Bronchial epithelial cell (primary cell): ENCODE data around the gene IGF1R. TPM values are rescaled to one million over a fixed set of nuclear protein-coding genes. Genes with fewer than 3 reads are reported as not detected.

Experiments used
- DNase-seq: peaks from one replicate; pipeline ENCODE4 v3.0.0-alpha.2; 2010; ENCODE audit warnings: low read depth
- FAIRE-seq: peaks from 2 replicates; lab custom pipeline; 2011; peaks lifted over from hg19 to GRCh38; lab: Jason Lieb, UNC
- H3K27me3 ChIP-seq: 2 replicates; pipeline ENCODE4 v1.5.1; 2011; ENCODE audit warnings: low read length; ENCODE audit not compliant: control insufficient read depth, insufficient read depth
- H3K36me3 ChIP-seq: 2 replicates; pipeline ENCODE4 v1.5.1; 2011; ENCODE audit warnings: low read length; ENCODE audit not compliant: control insufficient read depth, insufficient read depth
- H3K4me3 ChIP-seq: 2 replicates; pipeline ENCODE4 v1.5.1; 2011; ENCODE audit warnings: mild to moderate bottlenecking, low read depth, low read length, control low read depth
- total RNA-seq: library from RNA; depleted of rRNA; stranded (reverse); fragments of >200 nt; gene quantifications from 2 replicates; pipeline ENCODE4 v1.2.1, GENCODE V29; 2014
- TF ChIP-seq, protein P1 (sequence below): IDR thresholded peaks from 2 replicates; pipeline ENCODE4 v1.5.1; 2011; ENCODE audit warnings: mild to moderate bottlenecking, moderate library complexity, low read length, control low read depth, inconsistent platforms; ENCODE audit not compliant: insufficient read depth, severe bottlenecking

Gene IGF1R
- total RNA-seq, 1 donor from 2014 or later: 39.5 TPM

DNA sequence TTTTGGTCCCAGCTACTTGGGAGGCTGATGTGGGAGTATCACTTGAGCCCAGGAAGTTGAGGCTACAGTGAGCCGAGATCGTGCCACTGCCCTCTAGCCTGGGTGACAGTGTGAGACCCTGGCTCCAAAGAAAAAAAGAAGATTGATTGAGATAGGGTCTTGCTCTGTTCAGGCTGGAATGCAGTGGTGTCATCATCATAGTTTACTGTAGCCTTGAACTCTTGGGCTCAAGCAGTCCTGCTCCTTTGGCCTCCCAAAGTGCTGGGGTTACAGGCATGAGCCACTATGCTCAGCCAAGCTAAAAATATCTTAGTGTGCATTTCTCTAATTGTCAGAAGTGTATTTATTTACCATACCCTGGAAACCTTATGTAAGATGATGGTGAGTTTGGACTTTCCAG is 43.9 kb downstream of the IGF1R start:
- Histone ChIP-seq H3K27me3 (no peaks in the 10 kb centered on the region), H3K36me3 (no peaks in the 10 kb centered on the region), H3K4me3 (no peak overlapping the region)
- no peak for DNase-seq
- FAIRE-seq: no peak
- TF ChIP-seq, protein P1, sequence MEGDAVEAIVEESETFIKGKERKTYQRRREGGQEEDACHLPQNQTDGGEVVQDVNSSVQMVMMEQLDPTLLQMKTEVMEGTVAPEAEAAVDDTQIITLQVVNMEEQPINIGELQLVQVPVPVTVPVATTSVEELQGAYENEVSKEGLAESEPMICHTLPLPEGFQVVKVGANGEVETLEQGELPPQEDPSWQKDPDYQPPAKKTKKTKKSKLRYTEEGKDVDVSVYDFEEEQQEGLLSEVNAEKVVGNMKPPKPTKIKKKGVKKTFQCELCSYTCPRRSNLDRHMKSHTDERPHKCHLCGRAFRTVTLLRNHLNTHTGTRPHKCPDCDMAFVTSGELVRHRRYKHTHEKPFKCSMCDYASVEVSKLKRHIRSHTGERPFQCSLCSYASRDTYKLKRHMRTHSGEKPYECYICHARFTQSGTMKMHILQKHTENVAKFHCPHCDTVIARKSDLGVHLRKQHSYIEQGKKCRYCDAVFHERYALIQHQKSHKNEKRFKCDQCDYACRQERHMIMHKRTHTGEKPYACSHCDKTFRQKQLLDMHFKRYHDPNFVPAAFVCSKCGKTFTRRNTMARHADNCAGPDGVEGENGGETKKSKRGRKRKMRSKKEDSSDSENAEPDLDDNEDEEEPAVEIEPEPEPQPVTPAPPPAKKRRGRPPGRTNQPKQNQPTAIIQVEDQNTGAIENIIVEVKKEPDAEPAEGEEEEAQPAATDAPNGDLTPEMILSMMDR: no peak

DNA sequence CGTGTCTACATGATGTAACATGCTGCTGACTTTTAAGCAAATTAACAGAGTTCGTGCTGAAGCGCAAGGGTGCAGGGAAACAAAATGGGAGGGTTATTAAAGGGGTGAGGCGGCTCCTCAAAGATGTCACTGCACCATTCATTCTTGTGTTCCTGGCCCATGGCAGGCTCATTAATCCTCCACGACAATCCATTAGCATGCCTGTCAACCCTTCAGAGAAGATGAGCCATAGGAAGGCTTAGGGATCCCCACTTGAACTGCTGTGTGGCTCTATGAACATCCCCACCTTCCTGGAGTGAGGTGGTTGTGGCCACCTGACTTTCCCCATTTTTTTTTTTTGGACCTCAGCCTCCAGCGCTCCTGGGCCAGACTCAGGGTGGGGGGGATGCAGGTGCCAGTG is 45.8 kb downstream of the IGF1R start:
- H3K27me3 ChIP-seq: no peaks in the 10 kb centered on the region
- TF ChIP-seq, protein P1: no peak
- no peaks in the 10 kb centered on the region for H3K36me3 ChIP-seq
- no peak overlapping the region for H3K4me3 ChIP-seq
- FAIRE-seq (no peak), DNase-seq (no peak)

DNA sequence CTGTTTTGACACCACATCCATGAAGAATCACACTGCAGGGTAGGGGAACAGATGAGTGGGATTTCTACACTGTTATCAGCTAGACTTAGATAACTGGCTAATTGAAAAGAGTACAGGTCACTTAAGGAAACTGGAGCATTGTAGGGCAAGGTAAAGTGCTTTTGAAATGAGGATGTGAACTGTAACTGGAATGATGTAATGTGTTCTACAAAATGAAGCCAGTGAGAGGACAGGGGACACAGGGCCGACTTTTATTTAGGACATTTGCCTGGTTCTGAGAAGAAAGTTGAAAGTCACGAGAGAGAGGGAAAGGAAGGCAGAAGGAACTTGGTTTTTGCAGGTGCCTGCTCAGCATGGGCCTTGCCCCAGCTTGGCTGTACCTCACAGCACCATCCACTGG is 50.5 kb downstream of the IGF1R start:
- FAIRE-seq (no peak), DNase-seq (no peak)
- TF ChIP-seq, protein P1: no peak
- H3K4me3 ChIP-seq: no peak overlapping the region
- no peaks in the 10 kb centered on the region for H3K27me3 ChIP-seq
- H3K36me3 ChIP-seq: no peaks in the 10 kb centered on the region

DNA sequence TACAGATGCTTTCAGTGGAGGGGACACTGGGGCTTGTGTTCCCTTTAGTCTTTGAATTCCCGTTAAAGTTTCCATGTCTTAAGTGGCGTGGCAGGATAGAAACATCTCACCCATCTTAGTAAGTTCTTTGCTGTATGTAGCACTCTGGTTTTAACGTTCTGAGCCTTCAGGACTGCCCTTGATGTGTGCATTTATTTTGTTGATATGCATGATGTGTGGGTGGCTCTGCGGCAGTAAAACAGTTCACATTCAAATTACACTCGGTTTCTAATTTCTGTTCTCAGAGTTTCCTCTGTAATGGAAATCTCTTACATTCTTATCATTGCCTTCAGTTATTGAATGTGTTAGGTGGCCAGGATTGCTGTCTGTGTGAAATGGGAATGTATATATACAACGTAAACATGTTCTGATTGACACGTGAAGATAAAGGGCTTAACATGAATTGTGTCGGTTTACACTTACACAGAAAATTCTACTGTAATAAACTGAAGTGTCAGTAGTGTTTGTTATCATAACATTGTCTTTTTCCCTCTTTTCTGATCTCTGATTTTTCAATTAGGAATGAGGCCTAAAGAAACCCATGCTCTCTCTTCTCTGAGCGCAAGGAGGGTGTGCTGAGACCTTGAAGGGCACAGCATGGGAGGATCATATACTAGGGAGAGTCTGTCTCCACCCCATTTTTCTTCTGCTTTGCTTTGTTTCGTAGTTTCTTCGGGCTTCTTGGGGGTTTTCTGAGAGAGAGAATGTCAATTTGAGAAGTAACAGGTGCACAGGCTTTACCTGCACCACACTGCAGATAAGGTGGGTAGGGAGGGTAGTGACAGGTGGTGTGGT is 51.5 kb downstream of the IGF1R start:
- Histone ChIP-seq H3K27me3 (no peaks in the 10 kb centered on the region), H3K4me3 (no peak overlapping the region), H3K36me3 (no peaks in the 10 kb centered on the region)
- TF ChIP-seq, protein P1: no peak
- FAIRE-seq (no peak), DNase-seq (no peak)

DNA sequence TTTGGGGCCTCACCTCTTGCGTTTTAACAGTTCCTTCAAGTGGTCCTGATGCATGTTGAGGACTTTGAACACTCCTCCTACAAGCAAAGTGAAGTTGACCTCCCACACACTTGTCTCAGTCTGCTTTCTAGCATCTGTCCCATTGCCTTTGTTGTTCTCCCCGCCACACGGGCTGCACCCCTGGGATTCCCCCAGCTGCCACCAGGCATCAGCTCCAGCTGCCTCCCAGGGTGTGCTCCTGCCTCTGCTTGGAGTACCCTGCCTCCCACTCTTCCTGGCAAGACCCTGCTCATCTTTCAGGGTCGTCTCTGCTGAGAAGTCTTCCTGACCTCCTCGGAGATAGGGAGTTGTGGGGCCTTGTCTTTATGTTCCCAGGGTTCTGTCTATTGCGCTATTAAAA is 52.2 kb downstream of the IGF1R start:
- Histone ChIP-seq H3K27me3 (no peaks in the 10 kb centered on the region), H3K36me3 (no peaks in the 10 kb centered on the region), H3K4me3 (no peak overlapping the region)
- DNase-seq (no peak), FAIRE-seq (no peak)
- TF ChIP-seq, protein P1: no peak
